ENCODE data around the gene HERPUD2.
"Not testable (repeated sequence)": the region's sequence is repeated elsewhere in the genome, so short reads cannot be mapped to it uniquely, and the experiment has no call there.

HERPUD2 gene

DNA sequence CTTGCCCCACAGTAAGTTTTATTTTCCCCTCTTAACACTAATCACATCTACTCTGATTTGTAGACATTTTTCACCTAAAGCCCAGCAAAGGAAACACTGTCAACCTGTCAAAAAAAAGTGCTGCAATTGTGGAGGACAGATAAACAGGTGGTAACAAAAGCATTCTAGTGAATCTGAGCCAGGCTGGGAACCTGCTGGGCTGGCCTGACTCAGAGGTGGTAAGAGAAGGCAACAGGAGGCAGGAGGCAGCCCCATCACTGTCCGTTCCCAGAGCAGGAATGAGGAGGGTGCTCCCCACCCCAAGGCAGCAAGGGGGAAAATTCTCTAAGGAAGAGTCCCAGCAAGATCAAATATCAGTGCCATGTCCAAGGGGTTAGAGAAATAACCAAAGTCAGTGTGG lies 19.5 kb upstream of the HERPUD2 start:
- no peak for DNase-seq

DNA sequence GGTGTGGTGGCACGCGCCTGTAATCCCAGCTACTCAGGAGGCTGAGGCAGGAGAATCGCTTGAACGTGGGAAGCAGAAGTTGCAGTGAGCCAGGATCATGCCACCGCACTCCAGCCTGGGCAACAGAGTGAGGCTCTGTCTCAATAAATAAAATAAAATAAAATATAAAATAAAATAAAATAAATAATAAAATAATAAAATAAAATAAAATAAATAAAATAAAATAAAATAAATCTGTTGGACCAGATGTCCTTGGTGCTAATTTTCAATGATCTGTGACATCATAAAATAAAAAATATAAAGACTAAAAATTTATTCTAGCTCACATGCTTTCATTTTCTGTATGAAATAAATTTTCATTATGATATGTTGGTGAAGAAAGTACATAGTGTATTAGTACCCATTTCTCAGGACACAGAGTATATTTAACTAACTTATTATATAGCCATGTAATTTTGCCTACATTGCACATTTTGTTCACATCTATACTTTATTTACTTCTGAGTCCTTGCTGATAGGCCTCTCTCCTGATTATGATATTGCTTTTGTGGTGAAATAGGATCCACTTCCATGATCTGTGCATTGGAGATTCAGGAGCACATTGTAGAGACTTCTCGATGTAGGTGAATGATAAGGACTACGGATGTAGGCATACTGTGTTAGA lies 17.8 kb upstream of the HERPUD2 start:
- no peak for DNase-seq

DNA sequence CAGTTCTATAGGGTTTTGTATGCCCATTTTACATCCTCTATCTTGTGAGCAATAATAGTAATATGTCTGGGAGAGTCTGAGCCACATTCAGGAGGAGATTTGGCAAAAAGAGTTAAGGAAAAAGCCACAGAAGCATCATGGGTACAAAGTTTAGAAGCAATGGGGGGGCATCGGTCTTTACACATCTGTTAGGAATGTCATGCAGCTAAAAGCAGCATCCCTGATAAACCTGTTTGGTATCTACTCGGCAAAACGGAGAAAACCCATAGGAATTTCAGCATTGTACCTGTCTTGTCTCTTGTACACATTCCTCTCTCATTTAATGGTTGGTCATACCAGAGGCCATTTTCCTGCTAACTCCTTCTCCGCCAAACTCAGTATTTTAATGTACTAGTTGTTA lies 12.5 kb upstream of the HERPUD2 start:
- no peak for DNase-seq

DNA sequence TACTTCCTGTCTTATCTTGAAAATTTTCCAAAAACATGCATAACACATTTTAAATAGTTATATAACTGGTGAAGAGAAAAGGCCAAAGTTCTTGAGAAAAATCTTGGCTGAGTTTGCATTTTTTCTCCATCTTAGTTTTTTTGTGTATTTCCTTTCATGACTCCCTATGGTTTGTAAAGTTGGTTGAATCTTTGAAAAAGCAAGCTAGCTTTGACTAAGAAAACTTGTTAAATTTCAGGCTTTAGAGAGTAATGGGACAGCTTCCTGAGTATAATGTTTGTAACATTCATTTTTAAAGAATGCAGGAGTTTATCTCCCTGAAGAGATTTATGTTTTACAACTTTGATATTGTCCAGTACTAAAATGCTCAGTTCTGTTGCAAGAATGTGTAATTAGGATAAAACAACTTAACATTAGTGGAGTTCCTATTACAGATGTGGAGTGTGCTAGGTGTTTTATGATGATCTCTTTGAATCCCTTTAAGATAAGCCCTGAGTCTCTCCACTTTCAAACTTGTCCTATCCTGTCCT lies 11.1 kb upstream of the HERPUD2 start:
- DNase-seq = no peak

DNA sequence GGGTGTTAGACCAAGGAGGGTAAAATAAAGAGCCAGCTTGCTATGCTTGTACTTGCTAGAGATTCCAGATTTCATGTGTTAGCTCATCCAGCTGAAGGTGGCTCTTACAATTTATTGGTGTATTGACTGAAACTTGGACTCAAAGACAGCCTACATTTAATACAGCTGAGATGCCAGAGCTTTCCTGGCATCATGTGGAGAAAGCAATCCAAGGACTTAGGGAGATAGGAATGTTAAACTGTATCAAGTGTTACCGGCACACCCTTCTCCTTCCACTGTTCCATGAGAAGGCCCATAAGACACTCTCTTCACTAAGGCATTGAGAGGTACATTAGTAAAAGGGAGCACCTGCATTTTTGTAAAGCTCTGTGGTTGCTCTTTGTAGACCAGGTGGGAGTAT lies 9.3 kb upstream of the HERPUD2 start:
- DNase-seq = no peak

DNA sequence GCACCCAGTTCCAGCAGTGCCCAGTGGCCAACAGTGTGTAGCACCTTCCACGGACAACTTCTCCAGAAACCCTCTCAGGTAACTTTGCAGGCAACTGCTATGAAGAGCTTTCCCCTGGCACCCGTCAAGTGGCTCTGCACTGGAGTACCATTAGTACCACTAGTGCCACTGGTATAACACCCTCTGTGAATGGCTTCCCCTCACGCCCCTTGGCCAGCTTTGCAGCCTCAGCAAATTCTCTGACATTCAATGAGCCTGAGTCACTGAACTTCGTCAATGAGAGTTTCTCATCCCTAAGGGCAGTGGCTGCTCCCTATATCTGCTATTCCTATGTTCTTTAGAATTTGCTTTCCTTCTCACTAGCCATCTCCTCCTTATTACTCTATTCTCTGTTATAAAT lies 7.6 kb upstream of the HERPUD2 start:
- DNase-seq = no peak

DNA sequence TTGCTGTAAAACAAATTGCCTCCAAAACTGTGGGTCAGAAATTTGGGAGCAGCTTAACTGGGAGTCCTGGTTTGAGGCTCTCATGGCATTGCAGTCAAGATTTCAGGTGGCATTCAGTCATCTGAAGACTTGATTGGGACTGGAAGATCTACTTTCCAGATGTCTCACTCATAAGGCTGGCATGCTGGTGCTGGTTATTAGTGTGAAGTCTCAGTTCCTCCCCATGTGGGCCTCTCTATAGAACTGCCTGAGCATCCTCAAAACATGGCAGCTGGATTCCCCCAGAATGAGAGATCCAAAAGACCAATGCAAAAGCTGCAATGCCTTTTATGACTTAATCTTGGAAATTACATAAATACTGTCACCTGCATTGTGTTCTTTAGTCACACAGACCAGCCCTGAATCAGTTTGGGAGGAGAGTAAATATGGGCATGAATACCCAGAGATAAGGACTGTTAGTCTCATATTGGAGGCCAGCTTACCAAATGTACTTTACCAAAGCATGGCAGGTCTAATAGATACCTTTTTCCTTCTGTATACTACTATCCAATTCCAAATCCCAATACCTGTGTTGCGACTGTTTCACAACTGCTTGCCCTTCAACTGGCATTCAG lies 6.5 kb upstream of the HERPUD2 start:
- no peak for DNase-seq

DNA sequence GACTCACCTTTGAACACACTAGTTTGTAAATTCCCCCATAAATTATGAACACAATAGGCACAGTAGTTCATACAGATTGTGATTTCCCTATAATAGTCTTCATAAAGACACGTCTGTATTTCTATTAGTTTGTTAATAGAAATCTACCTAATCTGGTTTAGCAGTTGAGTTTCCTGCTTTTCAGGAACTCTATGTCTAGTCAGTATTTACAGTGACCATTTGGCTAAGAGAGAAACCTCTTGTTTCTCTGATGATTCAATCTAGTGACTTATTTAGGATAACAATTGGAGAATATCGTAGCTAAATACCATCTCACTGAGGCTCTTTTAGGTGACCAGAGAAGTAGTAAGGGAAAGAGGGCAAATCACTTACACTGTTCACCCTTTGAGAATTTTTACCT lies 5.9 kb upstream of the HERPUD2 start:
- no peak for DNase-seq

DNA sequence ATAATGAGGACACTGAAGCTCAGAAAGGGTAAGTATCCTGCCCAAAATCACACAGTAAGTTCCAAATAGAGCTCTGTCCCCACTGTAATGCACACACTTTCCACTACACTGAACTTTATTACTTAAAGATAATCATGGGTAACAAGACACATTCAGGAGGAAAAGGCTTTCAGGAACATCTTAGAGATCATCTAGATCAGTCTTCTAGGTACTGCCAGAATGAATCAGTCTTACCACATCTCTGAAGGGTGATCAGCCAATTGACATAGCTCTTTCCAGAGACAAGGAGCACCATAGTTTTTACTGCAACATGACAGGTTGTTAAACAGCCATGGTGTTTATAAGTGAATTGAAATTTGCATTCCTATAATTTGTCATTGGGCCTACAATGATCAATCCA lies 5.4 kb upstream of the HERPUD2 start:
- no peak for DNase-seq

DNA sequence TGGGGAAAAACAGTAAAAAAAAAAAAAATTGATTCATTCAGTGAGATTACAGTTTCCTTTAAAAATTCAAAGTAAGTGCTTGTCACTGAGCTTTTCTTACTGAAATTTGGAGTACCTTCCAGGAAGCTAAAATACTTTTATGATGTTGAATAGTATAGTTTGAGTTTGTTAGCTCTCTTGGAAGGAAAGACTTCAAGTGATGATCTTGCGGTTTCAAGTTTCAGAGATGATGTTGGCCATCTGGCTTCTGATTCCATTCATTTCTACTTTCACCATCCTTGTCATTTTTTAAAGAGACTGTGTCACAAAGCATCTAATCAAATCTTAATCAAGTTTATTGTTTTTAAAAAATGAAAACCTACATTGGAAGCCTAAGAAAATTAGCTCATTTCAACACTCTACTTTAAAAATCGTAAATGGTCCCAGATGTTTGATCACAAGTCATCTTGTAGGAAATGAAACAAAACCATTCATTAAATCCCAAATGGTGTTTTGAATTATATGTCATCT lies 4.9 kb upstream of the HERPUD2 start:
- no peak for DNase-seq

DNA sequence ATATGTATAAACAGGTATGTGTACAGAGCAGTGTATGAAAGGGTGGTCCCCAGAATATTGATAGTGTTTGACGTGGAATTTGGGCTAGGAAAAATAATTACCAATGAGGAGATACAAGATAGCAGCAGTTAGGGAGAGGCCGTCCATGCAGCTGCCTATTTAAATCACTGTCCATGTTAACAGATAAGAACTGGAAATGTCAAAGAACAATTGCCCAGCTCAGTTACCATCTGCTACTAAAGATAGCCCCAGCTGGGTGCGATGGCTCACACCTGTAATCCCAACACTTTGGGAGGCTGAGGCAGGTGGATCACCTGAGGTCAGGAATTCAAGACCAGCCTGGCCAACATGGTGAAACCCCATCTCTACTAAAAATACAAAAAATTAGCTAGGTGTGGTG lies 3.4 kb upstream of the HERPUD2 start:
- not testable (repeated sequence) for DNase-seq

DNA sequence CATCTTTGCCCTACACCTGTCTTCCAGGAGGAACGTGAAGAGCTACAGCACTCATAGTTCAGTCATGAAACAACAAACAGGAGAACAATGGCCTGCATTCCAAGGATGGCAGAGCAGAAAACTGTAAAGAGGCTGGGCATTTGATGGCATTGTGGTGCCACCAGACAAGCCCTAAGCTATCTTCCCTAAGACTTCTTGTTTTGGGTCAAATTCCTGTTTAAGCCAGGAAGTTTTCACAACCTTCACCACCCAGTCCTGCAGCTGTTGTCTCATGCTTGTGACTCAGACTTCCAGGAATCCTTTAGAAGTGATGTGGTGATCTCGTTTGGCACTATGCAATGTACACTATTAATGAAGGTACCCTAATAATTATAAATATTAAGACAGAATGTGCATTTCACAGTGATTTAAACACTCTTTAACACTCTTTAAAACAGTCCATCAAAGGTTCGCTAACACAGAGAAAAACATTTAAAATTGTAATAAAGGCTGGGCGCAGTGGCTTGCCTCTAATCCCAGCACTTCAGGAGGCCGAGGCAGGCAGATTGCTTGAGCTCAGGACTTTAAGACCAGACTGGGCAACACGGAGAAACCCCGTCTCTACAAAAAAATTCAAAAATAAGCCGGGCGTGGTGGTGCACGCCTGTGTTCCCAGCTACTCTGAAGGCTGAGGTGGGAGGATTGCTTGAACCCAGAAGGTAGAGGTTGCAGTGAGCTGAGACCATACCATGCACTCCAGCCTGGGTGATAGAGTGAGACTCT lies 2.7 kb upstream of the HERPUD2 start:
- no peak for DNase-seq

DNA sequence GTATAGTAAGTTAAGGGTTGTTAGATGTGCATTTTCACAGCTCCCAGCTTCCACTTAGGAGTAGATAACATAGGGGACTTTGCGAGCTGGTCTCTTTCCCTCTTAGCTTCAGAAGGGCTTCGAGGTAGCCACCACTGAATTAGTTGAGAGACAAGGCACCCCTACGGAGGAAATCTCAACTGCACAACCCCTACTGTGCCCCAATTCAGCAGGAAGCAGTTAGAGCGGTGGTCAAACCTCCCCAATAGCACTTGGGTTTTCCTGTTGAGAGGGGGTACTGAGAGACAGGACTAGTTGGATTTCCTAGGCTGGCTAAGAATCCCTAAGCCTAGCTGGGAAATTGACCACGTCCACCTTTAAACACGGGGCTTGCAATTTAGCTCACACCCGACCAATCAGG lies 1.1 kb upstream of the HERPUD2 start:
- DNase-seq = no peak

DNA sequence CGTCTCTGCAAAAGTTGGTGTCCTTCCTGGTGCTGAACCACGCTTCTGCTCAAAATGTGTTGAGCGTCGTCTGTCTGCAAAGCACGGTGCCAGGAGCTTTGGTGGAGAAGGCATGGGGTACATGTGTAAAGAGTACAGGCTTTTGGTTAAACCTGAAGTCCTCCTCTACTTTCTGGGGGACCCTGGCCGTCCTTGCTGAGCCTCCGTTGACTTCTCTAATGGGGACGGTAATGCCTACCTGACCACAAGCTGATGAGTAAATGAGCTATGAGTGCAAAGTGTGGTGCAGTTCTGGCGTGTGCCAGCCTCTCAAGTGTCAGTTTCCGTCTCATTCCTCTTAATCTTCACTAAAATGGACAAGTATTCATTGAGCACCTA lies 527 bp upstream of the HERPUD2 start:
- DNase-seq = no peak

DNA sequence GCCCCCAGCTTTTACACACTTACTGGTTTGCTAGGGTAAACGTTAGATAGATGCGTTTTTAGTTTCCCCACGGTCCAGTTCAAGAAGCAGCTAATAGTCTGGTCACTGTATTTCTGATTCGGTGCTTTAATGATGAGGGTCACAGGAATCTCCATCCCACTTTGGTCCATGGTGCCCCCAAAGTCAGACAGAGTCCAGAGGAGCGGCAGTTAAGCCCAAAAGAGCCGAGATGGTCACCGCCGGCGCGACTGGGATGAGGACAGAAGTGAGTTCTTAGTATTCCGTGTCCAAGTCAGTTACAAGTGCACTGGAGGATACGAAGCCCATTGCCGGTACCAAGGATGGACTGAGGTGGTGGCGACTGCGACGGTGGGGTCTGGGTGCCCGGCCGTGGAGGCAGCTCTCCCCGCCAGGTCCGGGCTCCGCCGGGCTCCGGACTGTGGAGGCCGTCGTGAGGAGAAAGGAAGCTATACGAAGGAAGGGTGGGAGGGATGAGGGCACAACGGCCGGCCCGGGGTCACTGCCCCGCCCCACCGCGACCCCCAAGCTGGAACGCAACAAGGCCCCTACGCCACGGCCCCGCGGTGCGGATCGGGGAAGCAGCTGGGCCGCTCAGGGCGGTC lies 663 bp downstream of the HERPUD2 start:
- DNase-seq = no peak

DNA sequence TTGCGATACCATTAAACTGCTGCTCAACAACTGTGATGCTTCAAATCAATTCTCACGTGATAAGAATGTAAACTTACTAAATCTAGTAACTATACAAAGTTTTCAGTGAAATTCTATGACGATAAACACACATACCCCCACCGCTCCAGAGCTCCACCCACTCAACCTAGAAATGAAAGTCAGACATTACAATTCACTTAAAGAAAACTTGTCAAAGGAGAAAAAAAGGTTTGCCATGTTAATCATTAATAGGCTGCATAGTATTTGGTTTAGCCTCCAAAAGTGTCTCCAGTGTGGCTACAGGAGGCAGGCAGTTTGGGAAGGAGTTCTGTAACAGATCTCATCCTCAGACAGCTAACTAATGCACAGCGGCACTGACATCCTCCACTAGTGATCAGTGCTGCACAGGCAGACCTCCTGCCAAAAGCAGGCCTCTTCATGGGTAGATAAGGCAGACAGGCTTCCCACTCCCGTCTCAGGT lies 3.1 kb downstream of the HERPUD2 start:
- peak in 1 of 4 experiments; percentile 6 for DNase-seq

DNA sequence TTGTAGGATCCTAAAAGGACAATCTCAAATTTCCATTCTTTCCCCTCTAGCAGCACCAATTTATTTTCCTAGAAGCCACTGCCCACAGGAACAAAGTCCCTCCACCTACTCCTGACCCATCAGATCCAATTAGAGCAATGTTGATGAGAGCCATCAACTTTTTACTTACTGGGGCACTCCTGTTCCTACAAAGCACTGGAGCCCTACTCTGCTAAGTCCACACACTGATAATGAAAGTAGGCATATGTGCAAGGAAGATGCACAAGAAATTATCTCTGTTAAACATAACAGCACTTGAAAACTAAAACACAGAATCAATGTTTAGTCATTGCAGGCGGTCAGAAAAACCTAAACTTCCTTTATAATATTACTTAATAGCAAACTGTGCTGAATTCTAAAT lies 3.6 kb downstream of the HERPUD2 start:
- no peak for DNase-seq

DNA sequence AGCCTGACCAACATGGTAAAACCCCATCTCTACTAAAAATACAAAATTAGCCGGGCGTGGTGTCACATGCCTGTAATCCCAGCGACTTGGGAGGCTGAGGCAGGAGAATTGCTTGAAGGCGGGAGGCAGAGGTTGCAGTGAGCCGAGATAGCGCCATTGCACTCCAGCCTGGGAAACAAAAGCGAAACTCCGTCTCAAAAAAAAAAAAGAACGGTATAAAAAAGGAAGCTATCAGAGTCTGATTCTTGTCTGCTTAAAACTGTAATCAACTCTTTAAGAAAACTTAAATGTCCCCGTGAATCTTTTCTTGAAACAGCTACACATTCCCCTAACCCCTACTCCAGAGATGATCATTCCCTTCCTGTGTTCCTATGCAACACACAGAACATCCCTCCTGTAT lies 4.3 kb downstream of the HERPUD2 start:
- DNase-seq = not testable (repeated sequence)

DNA sequence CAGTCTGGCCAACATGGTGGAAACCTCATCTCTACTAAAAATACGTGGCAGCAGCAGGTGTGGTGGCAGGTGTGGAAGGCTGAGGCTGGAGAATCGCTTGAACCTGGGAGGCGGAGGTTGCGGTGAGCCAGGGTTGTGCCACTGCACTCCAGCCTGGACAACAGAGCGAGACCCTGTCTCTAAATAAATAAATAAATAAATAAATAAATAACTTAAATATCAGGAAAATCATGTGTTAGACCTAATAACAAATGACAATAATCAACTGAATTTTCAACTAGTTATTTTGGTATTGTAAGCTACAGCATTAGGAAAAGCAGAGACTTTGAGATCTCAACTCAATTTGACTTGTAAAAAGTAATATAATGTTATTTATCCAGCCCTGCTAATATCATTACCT lies 9.2 kb downstream of the HERPUD2 start:
- DNase-seq = no peak

DNA sequence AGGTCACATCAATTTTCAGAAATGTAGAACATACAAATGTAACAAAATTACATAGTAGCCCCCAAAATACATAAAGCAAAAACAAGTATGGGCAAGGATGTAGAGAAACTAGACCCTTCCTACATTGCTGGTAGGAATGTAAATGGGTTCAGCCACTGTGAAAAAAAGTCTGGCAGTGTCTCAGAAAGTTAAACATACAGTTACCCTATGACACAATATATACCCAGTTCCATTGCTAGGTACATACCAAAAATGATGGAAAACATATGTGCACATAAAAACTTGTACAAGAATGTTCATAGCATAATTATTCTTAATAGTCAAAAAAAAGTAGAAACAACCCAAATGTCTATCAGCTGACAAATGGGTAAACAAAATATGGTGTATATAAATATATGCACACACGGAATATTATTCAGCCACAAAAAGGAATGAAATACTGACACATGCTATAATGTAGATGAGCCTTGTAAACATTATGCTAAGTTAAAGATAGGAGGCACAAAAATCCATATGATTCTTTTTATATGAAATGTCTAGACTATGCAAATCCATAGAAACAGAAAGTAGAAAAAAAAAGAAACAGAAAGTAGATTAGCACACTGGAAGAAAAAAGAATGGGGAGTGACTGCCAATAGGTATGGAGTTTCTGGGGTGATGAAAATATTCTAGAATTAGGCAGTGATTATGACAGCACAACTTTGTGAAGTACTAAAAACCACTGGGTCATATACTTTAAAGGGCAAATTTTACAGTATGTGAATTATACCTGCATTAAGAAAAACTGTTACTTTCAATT lies 13.5 kb downstream of the HERPUD2 start:
- DNase-seq = no peak

DNA sequence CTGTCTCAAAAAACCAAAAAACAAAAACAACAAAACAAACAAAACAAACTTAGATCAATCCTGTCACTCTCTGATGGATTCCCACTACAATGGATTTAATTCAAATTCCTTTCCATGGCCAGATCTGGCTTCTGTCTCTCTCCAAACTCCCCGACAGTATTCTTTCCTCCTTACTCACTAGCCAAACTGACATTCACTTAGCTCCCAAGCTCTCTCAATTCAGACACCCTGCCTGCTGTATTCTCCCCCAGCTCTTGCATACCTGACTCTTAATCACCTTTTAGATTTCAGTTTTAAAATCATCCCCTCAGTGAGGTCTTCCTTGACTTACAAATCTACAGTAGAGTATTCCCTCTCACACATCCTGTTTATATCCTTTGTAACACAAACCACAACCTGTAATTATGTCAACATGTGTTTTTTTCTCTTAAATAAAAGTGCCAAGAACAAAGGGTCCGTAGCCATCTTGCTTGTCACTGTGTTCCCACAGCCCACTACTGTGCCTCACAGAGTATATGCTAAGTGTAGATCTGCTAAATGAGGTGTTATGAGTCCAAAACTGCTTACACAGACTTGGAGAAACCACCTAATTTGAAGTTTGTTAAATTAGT lies 14.4 kb downstream of the HERPUD2 start:
- DNase-seq = no peak

Measured in activated naive CD4-positive, alpha-beta T cell (primary cell).